ENCODE results near the gene IFNLR1. TPM values are rescaled to one million over a fixed set of nuclear protein-coding genes. Genes with fewer than 3 reads are reported as not detected.
A peak's percentile ranks its signal among the peaks of the same experiment; 100 is the strongest.

Gene IFNLR1
- total and polyA plus RNA-seq, 5 donors = 3.3 to 6.2 (median 5.7) TPM

- intact Hi-C loops (cut with DNase I) = loop anchor here in 1 of 4 donors (10.0 kb wide), 1 partner anchor 429 kb away; no protein-coding TSS in a partner anchor
These were observed 19.0 kb upstream of the IFNLR1 start for GRCh38 chr1:24206083-24206464.

GRCh38 chr1:24205345-24206082, 18.4 kb upstream of the IFNLR1 start:
- Histone ChIP-seq H3K9me3 (ENCODE audit: control insufficient read depth, low read length) (no peaks in the 10 kb centered on the region), H3K27ac (ENCODE audit: low read length) (no peak overlapping the region), H3K4me3 (ENCODE audit: low read length) (no peak overlapping the region), H3K4me1 (ENCODE audit: control insufficient read depth, insufficient read depth, low read length) (no peaks in the 10 kb centered on the region), H3K27me3 (ENCODE audit: control insufficient read depth, insufficient read depth) (no peaks in the 10 kb centered on the region)
- WGBS = 71% methylated on average over 8 of the region's 8 CpGs
- DNase-seq (no peak), ATAC-seq (no peak)
- intact Hi-C loops (cut with DNase I) = loop anchor here in 1 of 4 donors (10.0 kb wide), 1 partner anchor 429 kb away; no protein-coding TSS in a partner anchor

More at GRCh38 chr1:24206083-24206464, 19.0 kb upstream of the IFNLR1 start:
- Histone ChIP-seq H3K4me1 (ENCODE audit: control insufficient read depth, insufficient read depth, low read length) (no peaks in the 10 kb centered on the region), H3K9me3 (ENCODE audit: control insufficient read depth, low read length) (no peaks in the 10 kb centered on the region), H3K27me3 (ENCODE audit: control insufficient read depth, insufficient read depth) (no peaks in the 10 kb centered on the region), H3K27ac (ENCODE audit: low read length) (no peak overlapping the region), H3K4me3 (ENCODE audit: low read length) (no peak overlapping the region)
- WGBS = 69% methylated on average over 12 of the region's 12 CpGs
- DNase-seq = peak in 2 of 3 donors; percentile 40 to 42
- peak; percentile 12 to 55 for ATAC-seq

- no peaks in the 10 kb centered on the region for H3K27me3 ChIP-seq (ENCODE audit: control insufficient read depth, insufficient read depth)
- H3K4me3 ChIP-seq (ENCODE audit: low read length) = no peak overlapping the region
- ATAC-seq (no peak), DNase-seq (peak in 1 of 3 donors; percentile 45)
- no peaks in the 10 kb centered on the region for H3K9me3 ChIP-seq (ENCODE audit: control insufficient read depth, low read length)
- intact Hi-C loops (cut with DNase I) = loop anchor here in 1 of 4 donors (10.0 kb wide), 1 partner anchor 431 kb away; no protein-coding TSS in a partner anchor
- no peaks in the 10 kb centered on the region for H3K4me1 ChIP-seq (ENCODE audit: control insufficient read depth, insufficient read depth, low read length)
- 88% methylated on average over 8 of the region's 8 CpGs for WGBS
- no peak overlapping the region for H3K27ac ChIP-seq (ENCODE audit: low read length)
These were observed 17.0 kb upstream of the IFNLR1 start for GRCh38 chr1:24204116-24204515.

DNA sequence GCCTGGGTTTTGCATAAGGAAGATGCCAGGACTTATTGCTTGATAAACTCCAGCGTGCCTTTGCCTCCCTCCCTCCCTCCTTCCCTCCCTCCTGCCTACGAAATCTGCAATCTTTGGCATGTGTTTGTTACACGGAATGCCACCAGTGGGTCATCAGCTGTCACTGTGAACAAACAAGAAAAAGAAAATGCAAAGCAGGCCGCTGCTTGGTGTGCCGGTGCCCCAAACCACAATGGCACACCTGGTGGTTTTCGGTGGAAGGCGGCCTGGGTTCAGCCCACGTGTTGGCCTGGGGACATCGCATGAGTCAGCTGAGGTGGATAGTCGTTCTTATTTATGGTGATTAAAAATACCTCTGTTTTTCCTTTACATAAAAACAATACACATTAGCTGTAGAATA, 16.3 kb upstream of the IFNLR1 start:
- H3K4me3 ChIP-seq (ENCODE audit: low read length) = no peak overlapping the region
- intact Hi-C loops (cut with DNase I) = loop anchor here in 2 of 4 donors (2.0 to 10.0 kb wide), 2 partner anchors 189 to 431 kb away; no protein-coding TSS in a partner anchor
- 59% methylated on average over 10 of the region's 10 CpGs for WGBS
- no peaks in the 10 kb centered on the region for H3K4me1 ChIP-seq (ENCODE audit: control insufficient read depth, insufficient read depth, low read length)
- ATAC-seq (no peak), DNase-seq (no peak)
- no peak overlapping the region for H3K27ac ChIP-seq (ENCODE audit: low read length)
- no peaks in the 10 kb centered on the region for H3K9me3 ChIP-seq (ENCODE audit: control insufficient read depth, low read length)
- H3K27me3 ChIP-seq (ENCODE audit: control insufficient read depth, insufficient read depth) = no peaks in the 10 kb centered on the region

DNA sequence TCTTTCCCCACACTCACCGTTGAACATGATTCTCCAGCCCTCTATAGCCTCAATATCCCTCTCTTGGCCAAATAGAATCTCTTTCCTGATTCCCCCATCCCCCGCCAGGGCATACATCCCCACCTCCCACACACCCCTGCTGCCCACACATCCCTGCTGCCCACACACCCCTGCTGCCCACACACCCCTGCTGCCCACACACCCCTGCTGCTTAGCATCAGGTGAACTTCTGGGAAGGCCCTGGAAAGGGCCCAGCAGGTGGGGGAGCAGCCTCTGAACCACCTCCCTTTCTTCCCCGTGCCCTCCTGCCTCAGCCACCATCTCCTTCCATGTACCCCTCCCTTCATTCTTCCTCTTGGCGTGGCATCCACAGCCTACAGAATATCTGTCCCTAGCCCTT, 15.9 kb upstream of the IFNLR1 start:
- H3K4me1 ChIP-seq (ENCODE audit: control insufficient read depth, insufficient read depth, low read length) = no peaks in the 10 kb centered on the region
- no peaks in the 10 kb centered on the region for H3K9me3 ChIP-seq (ENCODE audit: control insufficient read depth, low read length)
- intact Hi-C loops (cut with DNase I) = loop anchor here in 2 of 4 donors (2.0 to 10.0 kb wide), 2 partner anchors 190 to 432 kb away; no protein-coding TSS in a partner anchor
- no peaks in the 10 kb centered on the region for H3K27me3 ChIP-seq (ENCODE audit: control insufficient read depth, insufficient read depth)
- ATAC-seq (no peak), DNase-seq (no peak)
- no peak overlapping the region for H3K27ac ChIP-seq (ENCODE audit: low read length)
- H3K4me3 ChIP-seq (ENCODE audit: low read length) = no peak overlapping the region
- 64% methylated on average over 4 of the region's 4 CpGs for WGBS

DNA sequence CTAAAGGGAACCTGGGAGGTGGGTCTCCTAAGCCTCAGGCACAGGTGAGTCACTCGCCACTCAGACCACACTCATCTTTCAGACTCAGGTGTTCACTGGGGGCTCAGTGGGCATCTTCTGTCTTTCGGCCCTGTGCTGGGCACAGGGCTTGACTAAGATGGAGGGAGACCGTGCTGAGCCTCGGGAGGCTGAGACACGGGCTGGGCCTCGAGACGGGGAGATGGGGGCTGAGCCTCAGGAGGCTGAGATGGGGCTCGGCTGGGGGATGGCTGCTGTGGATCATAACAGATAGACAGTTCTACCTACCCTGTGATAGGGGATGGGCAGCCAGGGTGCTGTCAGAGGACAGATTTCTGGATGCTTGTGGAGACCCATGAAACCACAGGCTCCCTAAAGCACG, 15.5 kb upstream of the IFNLR1 start:
- no peak for ATAC-seq
- Histone ChIP-seq H3K27me3 (ENCODE audit: control insufficient read depth, insufficient read depth) (no peaks in the 10 kb centered on the region), H3K4me3 (ENCODE audit: low read length) (no peak overlapping the region), H3K9me3 (ENCODE audit: control insufficient read depth, low read length) (no peaks in the 10 kb centered on the region), H3K4me1 (ENCODE audit: control insufficient read depth, insufficient read depth, low read length) (no peaks in the 10 kb centered on the region), H3K27ac (ENCODE audit: low read length) (no peak overlapping the region)
- intact Hi-C loops (cut with DNase I) = loop anchor here in 2 of 4 donors (2.0 to 10.0 kb wide), 2 partner anchors 190 to 432 kb away; no protein-coding TSS in a partner anchor
- WGBS = 92% methylated on average over 9 of the region's 9 CpGs
- no peak for DNase-seq

DNA sequence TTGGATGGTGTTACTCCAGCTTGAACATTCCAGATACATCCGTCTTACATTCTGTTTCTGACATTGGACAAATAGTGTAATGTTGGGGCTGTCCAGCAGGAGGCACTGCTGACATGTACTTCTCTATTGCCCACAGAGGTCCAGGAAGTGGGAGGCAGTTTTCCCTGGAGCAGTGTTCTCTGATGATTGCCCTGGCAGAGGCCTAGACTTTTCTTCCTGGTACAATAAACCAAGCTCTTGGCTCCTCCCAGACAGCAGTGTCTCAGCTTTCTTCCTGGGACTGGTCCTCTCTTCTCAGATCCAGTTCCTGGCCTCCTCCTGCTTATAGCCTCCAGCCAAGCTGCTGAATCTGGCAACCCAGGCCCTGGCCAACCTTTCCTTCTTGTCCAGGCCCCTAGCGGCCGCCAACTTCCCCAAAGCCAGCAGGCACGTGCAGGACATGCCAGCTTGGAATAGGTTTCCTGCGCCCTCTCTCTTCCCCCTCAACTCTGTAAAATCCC, 14.9 kb upstream of the IFNLR1 start:
- intact Hi-C loops (cut with DNase I) = loop anchor here in 2 of 4 donors (2.0 to 10.0 kb wide), 3 partner anchors 189 to 433 kb away; no protein-coding TSS in a partner anchor
- Histone ChIP-seq H3K4me3 (ENCODE audit: low read length) (no peak overlapping the region), H3K4me1 (ENCODE audit: control insufficient read depth, insufficient read depth, low read length) (no peaks in the 10 kb centered on the region), H3K9me3 (ENCODE audit: control insufficient read depth, low read length) (no peaks in the 10 kb centered on the region), H3K27me3 (ENCODE audit: control insufficient read depth, insufficient read depth) (no peaks in the 10 kb centered on the region), H3K27ac (ENCODE audit: low read length) (no peak overlapping the region)
- 40% methylated on average over 5 of the region's 5 CpGs for WGBS
- DNase-seq = peak; percentile 76 to 88 (median 76)
- peak; percentile 82 to 87 for ATAC-seq

DNA sequence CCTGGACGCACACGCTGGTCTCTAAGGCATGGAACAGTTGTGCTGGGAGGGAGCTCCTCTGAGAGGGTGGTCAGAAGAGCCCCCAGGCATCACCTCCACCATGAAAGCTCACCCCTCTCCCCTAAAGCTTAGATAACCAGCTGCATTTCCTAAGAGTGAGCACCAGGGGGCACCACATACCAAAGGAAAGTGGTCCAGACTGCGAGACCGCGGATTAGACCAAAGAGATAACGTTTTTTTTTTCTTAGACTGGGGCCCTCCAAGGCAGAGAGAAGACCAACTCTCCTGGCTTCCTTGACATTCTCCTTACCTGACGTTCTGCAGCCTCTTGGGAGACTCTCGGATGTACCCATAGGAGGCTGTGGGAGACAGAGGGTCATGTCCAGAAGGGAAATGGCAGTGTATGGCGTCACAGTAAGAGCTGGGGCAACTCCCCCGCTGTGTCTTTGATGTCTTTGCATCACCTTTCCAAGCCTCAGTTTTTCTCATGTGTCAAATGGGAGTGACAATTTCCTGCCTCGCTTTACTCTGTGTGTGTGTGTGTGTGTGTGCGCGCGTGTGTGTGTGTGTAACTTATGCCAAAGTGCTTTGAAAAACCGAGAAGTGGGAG, 12.3 kb upstream of the IFNLR1 start:
- Histone ChIP-seq H3K9me3 (ENCODE audit: control insufficient read depth, low read length) (no peaks in the 10 kb centered on the region), H3K27ac (ENCODE audit: low read length) (no peak overlapping the region), H3K4me3 (ENCODE audit: low read length) (no peak overlapping the region), H3K4me1 (ENCODE audit: control insufficient read depth, insufficient read depth, low read length) (no peaks in the 10 kb centered on the region), H3K27me3 (ENCODE audit: control insufficient read depth, insufficient read depth) (no peaks in the 10 kb centered on the region)
- peak in 2 of 3 donors; percentile 49 to 73 for DNase-seq
- intact Hi-C loops (cut with DNase I) = loop anchor here in 2 of 4 donors (2.0 to 5.0 kb wide), 2 partner anchors 191 to 438 kb away; no protein-coding TSS in a partner anchor
- WGBS = 29% methylated on average over 15 of the region's 15 CpGs
- peak; percentile 47 to 64 for ATAC-seq

- Histone ChIP-seq H3K27ac (ENCODE audit: low read length) (no peak overlapping the region), H3K27me3 (ENCODE audit: control insufficient read depth, insufficient read depth) (no peaks in the 10 kb centered on the region), H3K4me1 (ENCODE audit: control insufficient read depth, insufficient read depth, low read length) (no peaks in the 10 kb centered on the region), H3K4me3 (ENCODE audit: low read length) (no peak overlapping the region), H3K9me3 (ENCODE audit: control insufficient read depth, low read length) (no peaks in the 10 kb centered on the region)
- 56% methylated on average over 8 of the region's 8 CpGs for WGBS
- intact Hi-C loops (cut with DNase I) = loop anchor here in 2 of 4 donors (2.0 to 5.0 kb wide), 2 partner anchors 192 to 439 kb away; no protein-coding TSS in a partner anchor
- ATAC-seq (no peak), DNase-seq (no peak)
These were observed 11.7 kb upstream of the IFNLR1 start for GRCh38 chr1:24198766-24199165.

GRCh38 chr1:24195874-24196273, 8.8 kb upstream of the IFNLR1 start:
- no peak overlapping the region for H3K27ac ChIP-seq (ENCODE audit: low read length)
- 55% methylated on average over 22 of the region's 22 CpGs for WGBS
- no peaks in the 10 kb centered on the region for H3K4me1 ChIP-seq (ENCODE audit: control insufficient read depth, insufficient read depth, low read length)
- H3K4me3 ChIP-seq (ENCODE audit: low read length) = no peak overlapping the region
- intact Hi-C loops (cut with DNase I) = loop anchor here in 1 of 4 donors (5.0 kb wide), 1 partner anchor 441 kb away; no protein-coding TSS in a partner anchor
- no peaks in the 10 kb centered on the region for H3K27me3 ChIP-seq (ENCODE audit: control insufficient read depth, insufficient read depth)
- no peak for DNase-seq
- H3K9me3 ChIP-seq (ENCODE audit: control insufficient read depth, low read length) = no peaks in the 10 kb centered on the region
- ATAC-seq = no peak
